Stomach (tissue), 4 donors: ENCODE data around the gene LDOC1.

ENCODE experiments used
- EP300 ChIP-seq: sonication (generic); formaldehyde crosslinking; IDR thresholded peaks from one replicate; pipeline ENCODE4 v1.6.1; 2017; ENCODE audit warnings: antibody characterized with exemption
- POLR2A ChIP-seq, 4 donors: fragments of 450-650 bp; IDR thresholded peaks; one replicate each; pipeline ENCODE4 v1.6.1; 2016; ENCODE audit warnings: antibody characterized with exemption in 4 of 4, control low read depth in 2 of 4, mild to moderate bottlenecking in 1 of 4, moderate library complexity in 1 of 4
- TF ChIP-seq, protein P1 (sequence below), 7 experiments: fragments of 450-650 bp in 4 of 7; fragments of 200-600 bp in 3 of 7; sonication (generic) in 3 of 7; IDR thresholded peaks; one replicate each; pipeline ENCODE4 v1.5.1; 2016 to 2019; ENCODE audit warnings: antibody characterized with exemption in 7 of 7, control low read depth in 2 of 7, mild to moderate bottlenecking in 1 of 7

DNA sequence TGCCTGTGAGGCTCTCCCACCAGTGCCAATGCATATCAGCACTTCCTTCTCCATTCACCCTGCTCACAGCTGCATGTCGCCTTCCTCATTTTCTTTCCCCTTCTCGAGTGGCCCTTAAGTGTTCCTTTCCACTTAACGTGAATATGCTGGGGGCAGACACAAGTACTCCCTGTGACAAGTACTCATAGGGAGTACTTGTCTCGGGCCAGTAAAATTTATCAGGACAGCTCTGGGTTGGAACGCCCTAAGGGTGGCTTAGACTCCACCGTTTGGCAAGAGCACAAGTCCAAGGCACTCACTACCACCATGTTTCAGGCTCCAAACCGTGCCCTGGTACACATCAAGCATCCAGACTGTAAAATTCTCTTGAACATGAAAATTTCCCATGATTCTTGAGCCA is 3.9 kb upstream of the LDOC1 start:
- TF ChIP-seq, protein P1, sequence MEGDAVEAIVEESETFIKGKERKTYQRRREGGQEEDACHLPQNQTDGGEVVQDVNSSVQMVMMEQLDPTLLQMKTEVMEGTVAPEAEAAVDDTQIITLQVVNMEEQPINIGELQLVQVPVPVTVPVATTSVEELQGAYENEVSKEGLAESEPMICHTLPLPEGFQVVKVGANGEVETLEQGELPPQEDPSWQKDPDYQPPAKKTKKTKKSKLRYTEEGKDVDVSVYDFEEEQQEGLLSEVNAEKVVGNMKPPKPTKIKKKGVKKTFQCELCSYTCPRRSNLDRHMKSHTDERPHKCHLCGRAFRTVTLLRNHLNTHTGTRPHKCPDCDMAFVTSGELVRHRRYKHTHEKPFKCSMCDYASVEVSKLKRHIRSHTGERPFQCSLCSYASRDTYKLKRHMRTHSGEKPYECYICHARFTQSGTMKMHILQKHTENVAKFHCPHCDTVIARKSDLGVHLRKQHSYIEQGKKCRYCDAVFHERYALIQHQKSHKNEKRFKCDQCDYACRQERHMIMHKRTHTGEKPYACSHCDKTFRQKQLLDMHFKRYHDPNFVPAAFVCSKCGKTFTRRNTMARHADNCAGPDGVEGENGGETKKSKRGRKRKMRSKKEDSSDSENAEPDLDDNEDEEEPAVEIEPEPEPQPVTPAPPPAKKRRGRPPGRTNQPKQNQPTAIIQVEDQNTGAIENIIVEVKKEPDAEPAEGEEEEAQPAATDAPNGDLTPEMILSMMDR (IDR thresholded peaks at IDR 0.05): no peak
- TF ChIP-seq EP300 (no peak), POLR2A (IDR thresholded peaks at IDR 0.05) (no peak)
